ENCODE results near the gene LMTK2.

LMTK2 gene

DNA sequence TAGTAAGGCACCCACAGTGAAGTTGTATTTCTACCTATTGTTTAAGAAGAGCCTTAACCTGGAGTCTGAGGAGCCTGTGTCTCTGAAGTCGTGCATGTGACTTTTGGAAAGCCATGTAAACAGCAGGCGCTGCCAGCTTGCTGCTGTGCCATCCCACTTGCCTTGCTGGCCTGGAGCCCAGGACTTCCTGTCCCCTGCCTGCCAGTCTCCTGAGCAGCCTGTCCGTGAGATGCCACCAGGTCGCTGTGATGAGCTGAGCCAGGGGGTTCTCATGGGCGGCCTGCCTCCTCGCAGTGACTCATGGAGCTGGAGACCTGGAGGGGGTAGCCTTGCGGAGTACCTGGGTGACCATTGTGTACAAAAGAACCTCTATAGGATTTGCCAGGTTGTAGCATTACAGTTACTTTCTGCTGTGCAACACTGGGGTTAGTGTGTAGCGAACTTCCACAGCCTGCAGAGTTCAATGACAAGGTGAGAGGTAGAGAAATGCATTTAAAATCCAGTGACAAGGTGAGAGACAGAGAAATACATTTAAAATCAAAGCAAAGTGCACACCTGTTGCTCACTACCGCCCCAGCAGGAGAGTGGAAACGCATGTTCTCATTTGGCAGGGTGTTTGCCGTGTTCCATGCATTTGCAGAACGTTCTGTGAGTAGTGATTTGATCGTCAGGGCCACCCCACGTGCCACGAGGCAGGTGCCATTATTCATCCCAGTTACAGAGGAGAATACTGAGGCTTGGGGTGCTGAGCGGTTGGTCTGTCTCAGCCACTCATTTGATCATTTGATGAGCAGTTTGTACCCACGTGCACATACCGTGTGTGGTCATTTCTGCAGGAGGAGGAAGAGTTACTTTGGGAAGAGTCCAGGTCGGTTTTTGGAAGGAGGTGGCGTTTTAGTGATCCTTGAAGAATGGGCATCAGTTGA is 67.9 kb downstream of the LMTK2 start:
- no peak for DNase-seq (ENCODE audit: low spot score)
- no peak for FAIRE-seq

DNA sequence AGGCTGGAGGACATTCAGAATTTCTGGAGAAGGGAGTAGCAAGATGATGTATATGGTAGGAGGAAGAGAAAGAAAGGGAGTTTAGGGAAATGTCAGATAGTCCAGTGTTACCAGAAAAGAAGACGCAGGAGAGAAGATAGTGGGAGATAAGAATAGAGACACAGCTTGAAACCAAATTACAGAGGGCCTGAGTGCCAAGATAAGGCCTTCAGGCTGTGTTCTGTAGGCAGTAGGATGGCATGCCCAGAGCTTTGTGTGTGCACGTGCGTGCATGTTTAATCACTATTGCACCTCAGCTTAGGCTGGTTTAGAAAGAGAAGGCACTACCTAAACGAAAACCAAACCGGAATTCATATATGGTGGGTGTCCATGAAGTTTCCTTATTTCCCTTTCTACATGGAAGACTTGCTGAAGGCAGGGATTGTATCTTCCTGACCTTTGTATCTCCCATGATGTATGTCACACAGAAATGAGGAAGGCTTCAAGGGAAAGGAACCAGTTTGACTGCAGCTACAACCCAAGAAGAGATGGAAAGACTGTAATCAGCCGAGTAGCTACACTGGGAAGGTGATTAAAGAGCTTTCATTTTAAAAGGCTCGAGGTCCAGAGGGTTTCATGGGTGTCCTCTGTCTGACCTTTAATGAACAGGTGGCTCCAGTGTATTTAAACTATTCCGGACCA is 68.7 kb downstream of the LMTK2 start:
- FAIRE-seq = no peak
- DNase-seq (ENCODE audit: low spot score) = no peak

DNA sequence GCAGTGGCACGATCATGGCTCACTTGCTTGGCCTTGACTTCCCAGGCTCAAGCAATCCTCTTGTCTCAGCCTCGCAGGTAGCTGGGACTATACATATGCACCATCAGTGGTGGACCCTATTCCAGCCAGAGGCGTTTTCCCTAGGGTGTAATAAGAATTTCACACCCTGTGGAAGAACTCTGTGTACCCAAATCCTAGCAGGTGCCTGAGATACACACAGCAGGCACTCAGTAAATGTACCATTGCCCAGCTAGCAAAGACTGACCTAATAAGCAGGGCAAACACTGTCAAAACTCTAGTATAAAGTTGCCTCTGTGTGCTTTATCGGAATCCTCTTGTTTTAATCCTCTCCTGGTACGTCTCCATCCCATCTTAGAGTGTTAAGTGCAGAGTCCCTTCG is 70.9 kb downstream of the LMTK2 start:
- FAIRE-seq = no peak

DNA sequence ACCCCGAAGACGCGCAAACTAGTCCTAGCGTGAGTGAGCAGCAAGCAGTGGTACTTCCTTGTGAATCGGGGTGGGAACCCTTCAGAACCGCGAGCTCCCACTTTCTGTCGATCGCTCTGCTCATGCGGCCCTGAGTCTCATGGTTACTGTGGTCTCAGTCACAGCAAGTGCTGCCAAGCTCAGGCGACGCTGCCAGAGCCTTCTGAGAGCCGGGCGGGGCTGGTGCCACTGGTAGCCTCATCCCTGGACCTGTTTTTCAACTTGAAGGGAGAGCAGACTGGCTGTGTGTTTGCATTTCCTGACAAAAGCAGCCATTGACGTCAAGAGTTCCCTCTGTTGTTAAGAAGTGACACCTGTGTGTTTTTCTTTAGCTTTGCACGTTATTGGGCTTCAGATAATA is 71.7 kb downstream of the LMTK2 start:
- DNase-seq (ENCODE audit: low spot score) = no peak
- no peak for FAIRE-seq

More for the DNA sequence above, 70.9 kb downstream of the LMTK2 start:
- no peak for DNase-seq (ENCODE audit: low spot score)

DNA sequence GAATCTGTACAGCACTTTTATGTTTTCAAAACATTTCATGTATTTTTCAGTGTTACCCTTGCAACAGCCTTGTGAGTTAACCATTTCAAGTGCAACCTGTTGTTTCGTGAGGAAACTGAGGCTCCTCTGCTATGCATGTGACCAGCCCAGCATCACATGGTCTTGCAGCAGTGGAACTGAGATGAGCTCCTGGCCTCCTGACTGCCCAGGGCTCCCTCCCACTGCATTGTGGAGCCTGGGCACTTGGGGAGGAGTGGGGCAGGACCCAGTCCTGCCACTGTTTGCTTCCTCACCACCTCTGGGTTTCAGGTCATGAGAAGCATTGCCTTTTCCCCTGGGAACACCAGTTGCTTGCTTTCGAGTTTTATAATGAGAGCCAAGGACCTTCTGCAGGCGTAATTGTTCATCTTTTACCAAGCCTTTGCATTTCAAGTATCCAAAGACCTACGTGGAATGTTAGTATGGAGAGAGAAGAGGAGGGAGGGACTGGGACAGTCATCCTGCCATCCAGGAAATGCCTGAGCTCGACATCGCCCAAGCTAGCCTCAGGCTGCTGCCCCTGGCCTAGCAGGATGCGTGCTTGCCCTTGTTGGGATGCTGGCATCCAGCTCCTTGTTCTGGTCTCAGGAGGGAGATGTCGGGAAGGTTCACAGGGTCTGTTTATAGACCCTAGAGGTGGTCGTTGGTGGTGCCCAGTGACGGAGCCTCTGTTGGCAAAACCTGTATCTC is 72.3 kb downstream of the LMTK2 start:
- FAIRE-seq = no peak
- no peak for DNase-seq (ENCODE audit: low spot score)

DNA sequence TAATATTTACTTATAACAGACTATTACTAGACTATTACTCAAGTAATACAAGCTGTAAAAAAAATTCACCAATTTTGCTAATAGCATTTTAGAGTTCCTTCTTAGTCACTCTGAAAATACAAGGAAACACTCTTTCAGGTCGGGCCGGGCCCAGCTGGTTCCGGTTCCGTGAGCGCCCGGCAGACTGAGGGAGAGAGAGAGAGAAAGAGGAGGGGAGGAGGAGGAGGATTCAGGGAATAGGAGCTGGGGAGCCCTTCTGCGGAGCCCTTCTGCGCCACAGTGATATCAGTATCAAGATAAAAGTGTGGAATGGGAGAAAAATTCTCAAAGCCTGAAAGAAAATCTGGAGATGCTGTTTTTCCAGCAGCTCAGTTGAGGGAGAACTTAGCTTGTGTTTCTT is 74.1 kb downstream of the LMTK2 start:
- no peak for FAIRE-seq

DNA sequence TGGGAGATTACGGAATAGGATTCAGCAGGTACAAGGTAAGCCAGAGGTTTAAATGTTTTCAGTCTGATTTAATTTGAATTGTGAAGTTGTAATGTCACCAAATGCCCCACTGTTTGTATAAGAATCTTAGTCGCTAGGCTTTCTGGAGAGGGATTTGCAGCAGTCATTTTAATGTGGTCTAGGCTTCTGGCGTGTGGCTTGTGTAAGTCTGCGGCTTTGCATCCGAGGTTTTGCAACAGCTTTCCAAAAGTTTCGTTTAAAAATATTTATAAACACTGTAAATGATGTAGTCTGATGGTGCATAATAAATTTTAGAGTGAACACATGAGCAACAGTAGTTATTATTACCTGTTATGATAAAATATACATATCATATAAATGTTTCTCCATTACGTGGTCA is 78.4 kb downstream of the LMTK2 start:
- DNase-seq (ENCODE audit: low spot score) = no peak
- no peak for FAIRE-seq

More for the DNA sequence above, 74.1 kb downstream of the LMTK2 start:
- DNase-seq (ENCODE audit: low spot score) = no peak

DNA sequence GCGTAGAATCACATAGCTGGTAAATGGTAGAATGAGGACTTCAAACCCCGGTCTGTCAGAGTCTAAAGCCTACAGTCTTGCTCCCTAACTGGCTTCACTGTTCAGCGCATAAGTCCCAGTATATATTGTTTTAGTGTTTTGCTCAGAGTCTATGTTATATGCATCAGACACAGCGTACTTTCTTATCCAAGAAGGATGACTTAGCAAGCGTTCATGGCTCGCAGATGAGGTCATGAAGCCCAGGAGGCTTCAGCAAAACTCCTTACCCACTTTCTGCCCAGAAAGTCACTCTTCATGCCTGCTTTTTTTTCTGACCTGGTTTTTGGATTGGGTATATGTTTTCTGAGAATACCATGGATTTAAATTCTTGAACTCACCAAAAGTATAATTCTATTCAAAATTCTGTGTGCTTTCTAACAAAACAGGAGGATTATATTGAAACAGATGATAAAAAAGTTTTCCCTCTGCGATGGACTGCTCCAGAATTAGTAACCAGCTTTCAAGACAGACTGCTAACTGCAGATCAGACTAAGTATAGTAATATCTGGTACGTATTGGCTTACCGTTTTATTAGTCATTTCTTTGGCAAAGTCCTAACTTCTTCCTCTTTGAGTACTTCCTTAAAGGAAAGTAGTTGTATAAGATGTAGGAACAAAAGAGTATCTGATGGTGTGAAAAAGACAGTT is 79.9 kb downstream of the LMTK2 start:
- no peak for FAIRE-seq
- DNase-seq (ENCODE audit: low spot score) = no peak

DNA sequence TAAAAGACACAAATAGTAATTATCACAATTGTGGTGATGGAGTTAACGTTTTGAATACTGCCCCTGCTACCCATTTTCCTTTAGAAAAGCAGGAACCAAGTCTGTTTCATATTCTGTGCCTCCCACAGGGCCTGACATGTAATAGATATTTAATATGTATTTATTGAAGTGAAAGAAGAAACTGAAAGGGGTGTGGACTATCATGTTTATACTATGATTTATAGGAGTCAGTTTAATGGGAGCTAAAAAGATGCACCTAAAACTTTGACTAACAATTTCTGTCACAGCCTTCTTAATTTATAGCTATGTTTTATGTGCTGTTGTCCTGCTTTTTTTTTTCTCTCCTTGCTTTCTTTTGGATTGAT is 80.5 kb downstream of the LMTK2 start:
- DNase-seq (ENCODE audit: low spot score) (no peak), FAIRE-seq (no peak)

DNA sequence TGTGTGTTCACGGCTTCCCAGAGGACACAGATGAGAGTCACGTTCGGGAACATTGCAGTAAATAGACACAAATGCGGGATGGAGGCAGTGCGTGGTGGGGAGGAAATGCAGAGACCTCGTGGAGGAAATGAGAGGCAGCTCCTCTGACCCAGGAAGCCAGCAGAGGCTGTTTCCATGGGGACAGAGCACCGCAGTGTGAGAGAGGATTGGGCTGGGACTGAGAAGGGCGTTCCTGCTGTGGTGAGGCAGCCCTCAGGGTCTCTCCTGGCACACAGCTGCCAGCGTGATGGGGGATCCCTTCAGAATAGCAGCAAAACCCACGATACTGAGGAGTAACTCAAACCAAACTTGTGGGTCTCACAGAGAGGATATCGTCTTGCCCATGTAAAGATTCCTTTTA is 82.9 kb downstream of the LMTK2 start:
- DNase-seq (ENCODE audit: low spot score) = no peak
- FAIRE-seq = no peak

DNA sequence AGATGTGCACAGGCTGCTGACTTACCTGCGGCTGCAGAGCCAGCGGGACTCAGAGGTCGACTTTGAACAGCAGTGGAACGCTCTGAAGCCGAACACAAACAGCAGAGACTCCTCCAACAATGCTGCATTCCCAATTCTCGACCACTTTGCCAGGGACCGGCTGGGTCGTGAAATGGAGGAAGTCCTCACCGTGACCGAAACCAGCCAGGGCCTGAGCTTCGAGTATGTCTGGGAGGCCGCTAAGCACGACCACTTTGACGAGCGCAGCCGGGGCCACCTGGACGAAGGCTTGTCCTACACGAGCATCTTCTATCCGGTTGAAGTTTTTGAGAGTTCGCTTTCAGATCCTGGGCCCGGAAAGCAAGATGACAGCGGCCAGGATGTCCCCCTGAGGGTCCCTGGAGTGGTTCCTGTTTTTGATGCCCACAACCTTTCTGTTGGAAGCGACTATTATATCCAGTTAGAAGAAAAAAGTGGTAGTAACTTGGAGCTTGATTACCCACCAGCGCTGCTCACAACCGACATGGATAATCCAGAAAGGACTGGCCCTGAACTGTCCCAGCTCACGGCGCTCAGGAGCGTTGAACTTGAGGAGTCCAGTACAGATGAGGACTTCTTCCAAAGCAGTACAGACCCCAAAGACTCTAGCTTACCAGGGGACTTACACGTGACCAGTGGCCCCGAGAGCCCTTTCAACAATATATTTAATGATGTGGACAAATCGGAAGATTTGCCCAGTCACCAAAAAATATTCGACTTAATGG is 85.2 kb downstream of the LMTK2 start:
- no peak for DNase-seq (ENCODE audit: low spot score)
- no peak for FAIRE-seq

DNA sequence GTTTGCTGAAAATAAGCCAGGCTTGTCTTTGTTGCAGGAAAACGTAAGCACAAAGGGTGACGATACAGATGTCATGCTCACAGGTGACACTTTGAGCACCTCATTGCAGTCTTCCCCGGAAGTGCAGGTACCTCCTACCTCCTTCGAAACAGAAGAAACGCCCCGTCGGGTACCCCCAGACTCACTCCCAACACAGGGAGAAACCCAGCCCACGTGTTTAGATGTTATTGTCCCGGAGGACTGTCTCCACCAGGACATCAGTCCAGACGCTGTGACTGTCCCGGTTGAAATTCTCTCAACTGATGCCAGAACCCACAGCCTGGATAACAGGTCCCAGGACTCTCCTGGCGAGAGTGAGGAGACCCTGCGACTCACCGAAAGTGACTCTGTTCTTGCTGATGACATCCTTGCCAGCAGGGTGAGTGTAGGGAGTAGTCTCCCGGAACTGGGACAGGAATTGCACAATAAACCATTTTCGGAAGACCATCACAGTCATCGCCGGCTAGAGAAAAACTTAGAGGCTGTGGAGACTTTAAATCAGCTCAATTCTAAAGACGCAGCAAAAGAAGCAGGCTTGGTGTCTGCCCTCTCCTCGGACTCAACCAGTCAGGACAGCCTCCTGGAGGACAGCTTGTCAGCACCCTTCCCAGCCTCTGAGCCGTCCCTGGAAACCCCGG is 86.3 kb downstream of the LMTK2 start:
- DNase-seq (ENCODE audit: low spot score) (no peak), FAIRE-seq (no peak)

DNA sequence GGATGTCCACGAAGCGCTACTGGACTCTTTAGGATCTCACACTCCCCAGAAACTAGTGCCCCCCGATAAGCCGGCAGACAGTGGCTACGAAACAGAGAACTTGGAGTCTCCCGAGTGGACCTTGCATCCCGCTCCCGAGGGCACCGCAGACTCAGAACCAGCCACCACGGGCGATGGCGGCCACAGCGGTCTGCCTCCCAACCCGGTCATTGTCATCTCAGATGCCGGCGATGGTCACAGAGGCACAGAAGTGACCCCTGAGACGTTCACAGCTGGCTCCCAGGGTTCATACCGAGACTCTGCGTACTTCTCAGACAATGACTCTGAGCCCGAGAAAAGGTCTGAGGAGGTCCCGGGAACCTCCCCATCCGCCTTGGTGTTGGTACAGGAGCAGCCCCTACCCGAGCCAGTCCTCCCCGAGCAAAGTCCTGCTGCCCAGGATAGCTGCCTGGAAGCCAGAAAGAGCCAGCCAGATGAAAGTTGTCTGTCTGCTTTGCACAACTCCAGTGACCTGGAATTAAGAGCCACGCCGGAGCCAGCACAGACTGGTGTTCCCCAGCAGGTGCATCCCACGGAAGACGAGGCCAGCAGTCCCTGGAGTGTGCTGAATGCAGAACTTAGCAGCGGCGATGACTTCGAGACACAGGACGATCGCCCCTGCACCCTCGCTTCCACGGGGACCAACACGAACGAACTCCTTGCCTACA is 87.0 kb downstream of the LMTK2 start:
- FAIRE-seq = peak; percentile 40
- DNase-seq (ENCODE audit: low spot score) = no peak

DNA sequence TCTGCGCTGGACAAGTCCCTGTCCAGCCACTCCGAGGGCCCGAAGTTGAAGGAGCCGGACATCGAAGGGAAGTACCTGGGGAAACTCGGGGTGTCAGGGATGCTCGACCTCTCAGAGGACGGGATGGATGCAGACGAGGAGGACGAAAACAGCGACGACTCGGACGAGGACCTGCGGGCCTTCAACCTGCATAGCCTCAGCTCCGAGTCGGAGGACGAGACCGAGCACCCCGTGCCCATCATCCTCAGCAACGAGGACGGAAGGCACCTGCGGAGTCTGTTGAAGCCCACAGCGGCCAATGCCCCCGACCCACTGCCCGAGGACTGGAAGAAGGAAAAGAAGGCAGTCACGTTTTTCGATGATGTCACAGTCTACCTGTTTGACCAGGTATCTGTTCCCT is 87.5 kb downstream of the LMTK2 start:
- FAIRE-seq = no peak
- DNase-seq (ENCODE audit: low spot score) = no peak

DNA sequence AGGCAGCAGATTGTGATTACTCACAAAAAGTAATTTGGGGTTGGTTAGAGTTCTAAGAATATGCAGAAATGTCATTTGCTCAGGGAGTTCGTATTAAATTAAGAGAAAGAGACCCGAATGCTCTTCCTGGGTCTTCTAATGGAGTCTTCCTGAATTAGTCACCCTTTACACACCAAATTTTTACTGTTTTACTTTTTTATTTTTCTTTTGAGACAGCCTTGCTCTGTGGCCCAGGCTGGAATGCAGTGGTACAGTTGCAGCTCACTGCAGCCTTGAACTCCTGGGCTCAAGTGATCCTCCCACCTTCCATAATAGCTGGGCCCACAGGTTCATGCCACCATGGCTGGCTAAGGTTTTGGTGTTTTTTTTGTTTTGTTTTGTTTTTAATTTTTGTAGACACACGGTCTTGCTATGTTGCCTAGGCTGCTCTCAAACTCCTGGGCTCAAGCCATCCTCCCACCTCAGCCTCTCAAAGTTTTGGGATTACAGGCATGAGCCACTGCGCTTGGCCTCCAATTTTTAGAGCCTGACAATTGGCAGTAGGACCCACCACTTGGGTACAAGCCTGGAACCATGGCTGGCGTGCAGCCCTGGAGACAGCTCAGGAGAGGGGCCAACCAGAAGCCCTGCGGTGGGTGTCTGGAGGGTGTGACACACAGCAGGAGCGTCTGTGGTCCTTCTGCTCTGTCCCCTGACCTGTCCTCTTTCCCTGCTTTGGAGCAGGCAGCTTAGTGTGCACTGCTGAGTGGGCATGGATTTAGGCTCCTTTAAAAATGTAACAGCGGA is 88.2 kb downstream of the LMTK2 start:
- no peak for DNase-seq (ENCODE audit: low spot score)
- FAIRE-seq = no peak

DNA sequence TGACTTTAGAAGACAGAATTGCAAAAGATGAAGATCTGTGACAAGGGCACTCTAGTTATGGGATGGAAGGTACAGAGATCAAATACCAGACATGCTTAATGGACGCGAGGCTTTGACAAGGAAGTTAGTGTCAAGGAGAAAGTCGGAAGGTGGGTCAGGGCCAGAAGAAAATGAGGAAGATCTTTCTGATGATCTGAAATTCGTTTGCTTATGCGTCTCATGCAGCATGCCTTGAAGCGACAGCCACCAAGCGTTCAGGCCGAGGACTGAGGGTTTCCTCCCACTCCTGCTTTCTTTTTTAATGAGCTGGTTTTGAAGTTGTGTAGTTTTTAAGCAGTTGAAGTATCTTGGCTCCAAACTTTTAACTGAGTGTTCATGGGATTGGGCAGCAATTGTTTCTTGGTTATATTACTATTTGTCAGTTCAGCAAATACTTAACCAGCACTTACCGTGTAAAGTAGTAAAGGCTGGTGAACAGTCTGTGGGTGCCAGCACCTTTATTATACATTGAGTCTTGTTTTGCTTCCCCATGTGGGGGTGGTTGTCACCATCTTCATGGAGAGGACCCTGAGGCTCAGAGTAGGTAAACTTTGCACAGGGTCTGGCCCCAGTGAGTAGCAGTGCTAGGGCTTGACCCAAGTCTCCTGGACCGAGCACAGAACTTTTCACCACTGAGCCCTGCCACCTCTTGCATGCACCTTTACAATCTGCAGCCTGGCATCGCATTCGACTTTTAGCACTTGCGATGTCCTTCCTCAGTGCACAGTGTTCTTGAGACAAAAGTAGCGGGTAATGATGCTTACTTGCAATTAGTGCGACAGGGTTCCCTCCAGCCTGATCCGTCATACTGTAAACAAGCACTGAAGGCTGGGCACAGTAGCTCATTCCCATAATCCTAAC is 90.3 kb downstream of the LMTK2 start:
- FAIRE-seq = peak; percentile 55
- DNase-seq (ENCODE audit: low spot score) = no peak

DNA sequence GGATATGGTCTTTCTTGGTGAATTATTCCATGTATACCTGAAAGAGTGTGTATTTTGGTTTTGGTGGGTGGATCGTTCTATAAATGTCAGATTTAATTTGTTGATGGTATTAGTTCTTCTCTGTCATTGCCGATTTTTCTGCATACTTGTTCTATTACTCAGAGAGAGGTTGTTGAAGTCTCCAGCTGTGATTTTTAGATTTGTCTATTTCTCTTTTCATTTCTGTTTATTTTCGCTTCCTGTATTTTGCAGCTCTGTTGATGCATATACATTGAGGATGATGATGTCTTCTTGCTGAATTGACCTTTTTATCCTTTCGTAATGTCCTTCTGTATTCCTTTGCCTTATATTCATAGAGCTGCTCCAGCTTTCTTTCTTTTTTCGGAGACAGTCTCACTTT is 92.5 kb downstream of the LMTK2 start:
- FAIRE-seq = no peak
- no peak for DNase-seq (ENCODE audit: low spot score)

DNA sequence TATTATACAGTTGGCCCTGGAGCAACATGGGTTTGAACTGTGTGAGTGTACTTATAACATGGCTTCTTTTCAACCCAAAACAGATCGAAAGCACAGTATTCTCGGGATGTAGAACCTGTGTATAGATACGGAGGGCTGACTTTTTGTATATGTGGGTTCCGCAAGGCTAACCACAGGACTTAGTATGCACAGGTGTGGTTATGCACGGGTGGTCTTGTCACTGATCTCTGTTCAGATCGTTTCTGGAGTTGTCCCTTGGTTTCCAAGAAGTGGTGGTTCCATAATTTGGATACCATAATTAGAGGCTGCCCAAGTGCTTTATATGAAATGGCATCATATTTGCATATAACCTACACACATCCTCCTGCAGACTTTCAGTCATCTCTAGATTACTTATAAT is 93.7 kb downstream of the LMTK2 start:
- FAIRE-seq = no peak
- no peak for DNase-seq (ENCODE audit: low spot score)
